Measurements from ENCODE around the gene HEPN1. TPM values are rescaled to one million over a fixed set of nuclear protein-coding genes. Genes with fewer than 3 reads are reported as not detected.

HEPN1 gene
- total and polyA plus RNA-seq, 2 experiments from 2014 or later: not detected

DNA sequence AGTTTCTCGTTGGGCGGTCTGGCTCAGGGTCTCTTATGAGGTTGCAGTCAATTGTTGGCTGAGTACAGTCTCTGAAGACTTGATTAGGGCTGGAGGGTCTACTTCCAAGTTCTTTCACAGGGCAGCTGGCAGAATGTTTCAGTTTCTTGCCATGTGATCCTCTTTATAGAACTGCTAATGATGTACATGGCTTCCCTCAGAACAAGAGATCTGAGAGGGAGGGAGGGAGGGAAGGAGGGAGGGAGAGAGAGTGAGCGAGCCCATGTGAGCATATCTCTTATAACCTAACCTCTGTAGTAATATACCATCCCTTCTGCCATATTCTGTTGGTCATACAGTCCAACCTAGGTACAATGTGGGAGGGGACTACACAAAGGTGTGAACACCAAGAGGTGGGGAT, 32.3 kb downstream of the HEPN1 start:
- Histone ChIP-seq H3K4me1 (ENCODE audit: insufficient read depth) (peaks cover 3% of the 10 kb centered on the region; the same call in 1 of the 2 replicates), H3K4me2 (no peak overlapping the region), H2AFZ (no peak overlapping the region), H3K27me3 (ENCODE audit: insufficient read depth) (peaks cover 15% of the 10 kb centered on the region), H4K20me1 (replicated peaks; ENCODE audit: insufficient read depth) (no peaks in the 10 kb centered on the region), H3F3A (replicated peaks; ENCODE audit: low read depth) (no peaks in the 10 kb centered on the region), H3K4me3 (no peak overlapping the region), H3K27ac (ENCODE audit: low read depth) (no peak overlapping the region), H3K9me2 (ENCODE audit: insufficient read depth) (peaks cover 26% of the 10 kb centered on the region), H3K79me2 (replicated peaks; ENCODE audit: insufficient read depth) (no peaks in the 10 kb centered on the region), H3K36me3 (ENCODE audit: insufficient read depth) (no peaks in the 10 kb centered on the region)
- Mint-ChIP-seq H3K27ac (no peak overlapping the region), H3K9me3 (peaks cover 2% of the 10 kb centered on the region; the same call in 2 of the 3 replicates), H3K4me1 (no peaks in the 10 kb centered on the region), H3K27me3 (ENCODE audit: insufficient read depth, low read depth, poor library complexity) (no peaks in the 10 kb centered on the region), H3K4me3 (no peak overlapping the region), H3K36me3 (ENCODE audit: low read depth) (peaks cover 5% of the 10 kb centered on the region; the same call in 1 of the 3 replicates)
- TF ChIP-seq NANOG (IDR thresholded peaks at IDR 0.05; ENCODE audit: borderline replicate concordance): no peak
- no peak for ATAC-seq
- DNase-seq (ENCODE audit: low spot score): no peak

- Mint-ChIP-seq H3K27ac (no peak within 1 kb of the TSS), H3K9me3 (no peaks in the 10 kb centered on the region; the same call in 2 of the 3 replicates), H3K4me1 (no peaks in the 10 kb centered on the region), H3K36me3 (ENCODE audit: low read depth) (peaks cover 5% of the 10 kb centered on the region; the same call in 1 of the 3 replicates), H3K27me3 (ENCODE audit: insufficient read depth, low read depth, poor library complexity) (no peaks in the 10 kb centered on the region), H3K4me3 (no peak within 1 kb of the TSS)
- DNase-seq (ENCODE audit: low spot score) (peak; percentile 100), ATAC-seq (peak; percentile 99)
- Histone ChIP-seq H3K27ac (ENCODE audit: low read depth) (peak within 1 kb of the TSS; percentile 51; the same call in 1 of the 2 replicates), H3K36me3 (ENCODE audit: insufficient read depth) (no peaks in the 10 kb centered on the region), H3K27me3 (ENCODE audit: insufficient read depth) (peaks cover 15% of the 10 kb centered on the region), H4K20me1 (replicated peaks; ENCODE audit: insufficient read depth) (no peaks in the 10 kb centered on the region), H3K4me3 (peak within 1 kb of the TSS; percentile 65), H2AFZ (peak within 1 kb of the TSS; percentile 96), H3F3A (replicated peaks; ENCODE audit: low read depth) (no peaks in the 10 kb centered on the region), H3K9me2 (ENCODE audit: insufficient read depth) (peaks cover 26% of the 10 kb centered on the region), H3K4me1 (ENCODE audit: insufficient read depth) (peaks cover 3% of the 10 kb centered on the region; the same call in 1 of the 2 replicates), H3K4me2 (peak within 1 kb of the TSS; percentile 91), H3K79me2 (replicated peaks; ENCODE audit: insufficient read depth) (no peaks in the 10 kb centered on the region)
- TF ChIP-seq EZH2phosphoT487 (IDR thresholded peaks at IDR 0.05; ENCODE audit: unreplicated experiment) (no peak), EZH2 (IDR thresholded peaks at IDR 0.05; ENCODE audit: low read depth, unreplicated experiment) (no peak), NANOG (IDR thresholded peaks at IDR 0.05; ENCODE audit: borderline replicate concordance) (no peak), ZNF114 (CRISPR knock-in tag; IDR thresholded peaks at IDR 0.05) (no peak), JUNB (IDR thresholded peaks at IDR 0.05; ENCODE audit: unreplicated experiment) (no peak), STAT1 (IDR thresholded peaks at IDR 0.05; ENCODE audit: unreplicated experiment) (no peak), ETS1 (IDR thresholded peaks at IDR 0.05) (peak; percentile 67; the same call in 1 of the 2 replicates), ZNF331 (CRISPR knock-in tag; IDR thresholded peaks at IDR 0.05; ENCODE audit: low read depth) (no peak), CREB1 (CRISPR knock-in tag; IDR thresholded peaks at IDR 0.05; ENCODE audit: low read depth) (peak; percentile 90)
- TF ChIP-seq, protein P1, sequence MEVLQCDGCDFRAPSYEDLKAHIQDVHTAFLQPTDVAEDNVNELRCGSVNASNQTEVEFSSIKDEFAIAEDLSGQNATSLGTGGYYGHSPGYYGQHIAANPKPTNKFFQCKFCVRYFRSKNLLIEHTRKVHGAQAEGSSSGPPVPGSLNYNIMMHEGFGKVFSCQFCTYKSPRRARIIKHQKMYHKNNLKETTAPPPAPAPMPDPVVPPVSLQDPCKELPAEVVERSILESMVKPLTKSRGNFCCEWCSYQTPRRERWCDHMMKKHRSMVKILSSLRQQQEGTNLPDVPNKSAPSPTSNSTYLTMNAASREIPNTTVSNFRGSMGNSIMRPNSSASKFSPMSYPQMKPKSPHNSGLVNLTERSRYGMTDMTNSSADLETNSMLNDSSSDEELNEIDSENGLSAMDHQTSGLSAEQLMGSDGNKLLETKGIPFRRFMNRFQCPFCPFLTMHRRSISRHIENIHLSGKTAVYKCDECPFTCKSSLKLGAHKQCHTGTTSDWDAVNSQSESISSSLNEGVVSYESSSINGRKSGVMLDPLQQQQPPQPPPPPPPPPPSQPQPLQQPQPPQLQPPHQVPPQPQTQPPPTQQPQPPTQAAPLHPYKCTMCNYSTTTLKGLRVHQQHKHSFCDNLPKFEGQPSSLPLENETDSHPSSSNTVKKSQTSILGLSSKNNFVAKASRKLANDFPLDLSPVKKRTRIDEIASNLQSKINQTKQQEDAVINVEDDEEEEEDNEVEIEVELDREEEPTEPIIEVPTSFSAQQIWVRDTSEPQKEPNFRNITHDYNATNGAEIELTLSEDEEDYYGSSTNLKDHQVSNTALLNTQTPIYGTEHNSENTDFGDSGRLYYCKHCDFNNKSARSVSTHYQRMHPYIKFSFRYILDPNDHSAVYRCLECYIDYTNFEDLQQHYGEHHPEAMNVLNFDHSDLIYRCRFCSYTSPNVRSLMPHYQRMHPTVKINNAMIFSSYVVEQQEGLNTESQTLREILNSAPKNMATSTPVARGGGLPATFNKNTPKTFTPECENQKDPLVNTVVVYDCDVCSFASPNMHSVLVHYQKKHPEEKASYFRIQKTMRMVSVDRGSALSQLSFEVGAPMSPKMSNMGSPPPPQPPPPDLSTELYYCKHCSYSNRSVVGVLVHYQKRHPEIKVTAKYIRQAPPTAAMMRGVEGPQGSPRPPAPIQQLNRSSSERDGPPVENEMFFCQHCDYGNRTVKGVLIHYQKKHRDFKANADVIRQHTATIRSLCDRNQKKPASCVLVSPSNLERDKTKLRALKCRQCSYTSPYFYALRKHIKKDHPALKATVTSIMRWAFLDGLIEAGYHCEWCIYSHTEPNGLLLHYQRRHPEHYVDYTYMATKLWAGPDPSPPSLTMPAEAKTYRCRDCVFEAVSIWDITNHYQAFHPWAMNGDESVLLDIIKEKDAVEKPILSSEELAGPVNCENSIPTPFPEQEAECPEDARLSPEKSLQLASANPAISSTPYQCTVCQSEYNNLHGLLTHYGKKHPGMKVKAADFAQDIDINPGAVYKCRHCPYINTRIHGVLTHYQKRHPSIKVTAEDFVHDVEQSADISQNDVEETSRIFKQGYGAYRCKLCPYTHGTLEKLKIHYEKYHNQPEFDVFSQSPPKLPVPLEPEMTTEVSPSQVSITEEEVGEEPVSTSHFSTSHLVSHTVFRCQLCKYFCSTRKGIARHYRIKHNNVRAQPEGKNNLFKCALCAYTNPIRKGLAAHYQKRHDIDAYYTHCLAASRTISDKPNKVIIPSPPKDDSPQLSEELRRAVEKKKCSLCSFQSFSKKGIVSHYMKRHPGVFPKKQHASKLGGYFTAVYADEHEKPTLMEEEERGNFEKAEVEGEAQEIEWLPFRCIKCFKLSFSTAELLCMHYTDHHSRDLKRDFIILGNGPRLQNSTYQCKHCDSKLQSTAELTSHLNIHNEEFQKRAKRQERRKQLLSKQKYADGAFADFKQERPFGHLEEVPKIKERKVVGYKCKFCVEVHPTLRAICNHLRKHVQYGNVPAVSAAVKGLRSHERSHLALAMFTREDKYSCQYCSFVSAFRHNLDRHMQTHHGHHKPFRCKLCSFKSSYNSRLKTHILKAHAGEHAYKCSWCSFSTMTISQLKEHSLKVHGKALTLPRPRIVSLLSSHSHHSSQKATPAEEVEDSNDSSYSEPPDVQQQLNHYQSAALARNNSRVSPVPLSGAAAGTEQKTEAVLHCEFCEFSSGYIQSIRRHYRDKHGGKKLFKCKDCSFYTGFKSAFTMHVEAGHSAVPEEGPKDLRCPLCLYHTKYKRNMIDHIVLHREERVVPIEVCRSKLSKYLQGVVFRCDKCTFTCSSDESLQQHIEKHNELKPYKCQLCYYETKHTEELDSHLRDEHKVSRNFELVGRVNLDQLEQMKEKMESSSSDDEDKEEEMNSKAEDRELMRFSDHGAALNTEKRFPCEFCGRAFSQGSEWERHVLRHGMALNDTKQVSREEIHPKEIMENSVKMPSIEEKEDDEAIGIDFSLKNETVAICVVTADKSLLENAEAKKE (CRISPR knock-in tag; IDR thresholded peaks at IDR 0.05): no peak
- TF ChIP-seq, protein P2, sequence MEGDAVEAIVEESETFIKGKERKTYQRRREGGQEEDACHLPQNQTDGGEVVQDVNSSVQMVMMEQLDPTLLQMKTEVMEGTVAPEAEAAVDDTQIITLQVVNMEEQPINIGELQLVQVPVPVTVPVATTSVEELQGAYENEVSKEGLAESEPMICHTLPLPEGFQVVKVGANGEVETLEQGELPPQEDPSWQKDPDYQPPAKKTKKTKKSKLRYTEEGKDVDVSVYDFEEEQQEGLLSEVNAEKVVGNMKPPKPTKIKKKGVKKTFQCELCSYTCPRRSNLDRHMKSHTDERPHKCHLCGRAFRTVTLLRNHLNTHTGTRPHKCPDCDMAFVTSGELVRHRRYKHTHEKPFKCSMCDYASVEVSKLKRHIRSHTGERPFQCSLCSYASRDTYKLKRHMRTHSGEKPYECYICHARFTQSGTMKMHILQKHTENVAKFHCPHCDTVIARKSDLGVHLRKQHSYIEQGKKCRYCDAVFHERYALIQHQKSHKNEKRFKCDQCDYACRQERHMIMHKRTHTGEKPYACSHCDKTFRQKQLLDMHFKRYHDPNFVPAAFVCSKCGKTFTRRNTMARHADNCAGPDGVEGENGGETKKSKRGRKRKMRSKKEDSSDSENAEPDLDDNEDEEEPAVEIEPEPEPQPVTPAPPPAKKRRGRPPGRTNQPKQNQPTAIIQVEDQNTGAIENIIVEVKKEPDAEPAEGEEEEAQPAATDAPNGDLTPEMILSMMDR (conservative IDR thresholded peaks at IDR 0.05; ENCODE audit: low read depth in 2 of 2): no peak
These were observed 34.9 kb downstream of the HEPN1 start, which contains the start of gene CCDC15 for GRCh38 chr11:124953753-124954589. Gene CCDC15 (plus strand): TSS chr11:124954202. CDS start chr11:124954733, 531 bp downstream.

Measured in GM23338 (cell line).